ENCODE results near the gene SIAH1. TPM values are rescaled to one million over a fixed set of nuclear protein-coding genes. Genes with fewer than 3 reads are reported as not detected.
"Not testable (repeated sequence)": the region's sequence is repeated elsewhere in the genome, so short reads cannot be mapped to it uniquely, and the experiment has no call there.

Gene SIAH1
- total RNA-seq, 4 donors from 2014 or later: 13.1 to 24.4 (median 16.5) TPM

- H3K27ac ChIP-seq: no peak overlapping the region
- H3K9me3 ChIP-seq: no peaks in the 10 kb centered on the region
- H3K27me3 ChIP-seq: no peaks in the 10 kb centered on the region
- no peaks in the 10 kb centered on the region for H3K4me1 ChIP-seq
- DNase-seq: no peak
- no peak for TF ChIP-seq POLR2A (IDR thresholded peaks at IDR 0.05)
- no peak for TF ChIP-seq CTCF (IDR thresholded peaks at IDR 0.05)
- 25 to 53% methylated on average over 1 of the region's 1 CpG for whole genome bisulfite sequencing, 2 donors
- no peaks in the 10 kb centered on the region for H3K36me3 ChIP-seq
- H3K4me3 ChIP-seq: no peak overlapping the region
- intact Hi-C loops (cut with DNase I): no loop called here
Observed at GRCh38 chr16:48420437-48420836, 35.2 kb upstream of the SIAH1 start.

GRCh38 chr16:48416617-48417016 is 31.4 kb upstream of the SIAH1 start:
- H3K36me3 ChIP-seq; H3K4me1 ChIP-seq; intact Hi-C loops (cut with DNase I); DNase-seq; H3K9me3 ChIP-seq; H3K4me3 ChIP-seq; H3K27ac ChIP-seq; H3K27me3 ChIP-seq: not testable (repeated sequence)
- 90% methylated on average over 4 of the region's 29 CpGs; no CpG with 5 or more reads in 1 of the 2 donors for WGBS, 2 donors

- Histone ChIP-seq H3K36me3 (no peaks in the 10 kb centered on the region), H3K4me3 (no peak overlapping the region), H3K4me1 (peaks cover 0 to 11% (median 3%) of the 10 kb centered on the region in 3 donors), H3K9me3 (no peaks in the 10 kb centered on the region), H3K27ac (no peak overlapping the region), H3K27me3 (no peaks in the 10 kb centered on the region)
- intact Hi-C loops (cut with DNase I): no loop called here
- TF ChIP-seq POLR2A (IDR thresholded peaks at IDR 0.05) (no peak), CTCF (IDR thresholded peaks at IDR 0.05) (no peak)
- 65 to 70% methylated on average over 2 of the region's 2 CpGs for WGBS, 2 donors
- no peak for DNase-seq
Observed at GRCh38 chr16:48413272-48413671, 28.1 kb upstream of the SIAH1 start.

GRCh38 chr16:48409839-48410632 is 24.8 kb upstream of the SIAH1 start:
- TF ChIP-seq POLR2A (IDR thresholded peaks at IDR 0.05): no peak
- TF ChIP-seq CTCF (IDR thresholded peaks at IDR 0.05): no peak
- no peaks in the 10 kb centered on the region for H3K27me3 ChIP-seq
- H3K9me3 ChIP-seq: no peaks in the 10 kb centered on the region
- DNase-seq: no peak
- intact Hi-C loops (cut with DNase I): no loop called here
- 38 to 67% methylated on average over 7 to 12 of the region's 12 CpGs for WGBS, 2 donors
- H3K36me3 ChIP-seq: no peaks in the 10 kb centered on the region
- H3K4me1 ChIP-seq: peaks cover 0 to 11% (median 3%) of the 10 kb centered on the region in 3 donors
- H3K27ac ChIP-seq: peak overlapping the region in 3 of 4 donors; percentile 7 to 63 (median 11)
- H3K4me3 ChIP-seq: no peak overlapping the region

- intact Hi-C loops (cut with DNase I): no loop called here
- H3K27me3 ChIP-seq: no peaks in the 10 kb centered on the region
- peaks cover 0 to 11% (median 3%) of the 10 kb centered on the region in 3 donors for H3K4me1 ChIP-seq
- DNase-seq: no peak
- H3K9me3 ChIP-seq: no peaks in the 10 kb centered on the region
- TF ChIP-seq CTCF (IDR thresholded peaks at IDR 0.05) (no peak), POLR2A (IDR thresholded peaks at IDR 0.05) (no peak)
- H3K4me3 ChIP-seq: no peak overlapping the region
- H3K36me3 ChIP-seq: no peaks in the 10 kb centered on the region
- WGBS, 2 donors: 87 to 98% methylated on average over 3 to 7 of the region's 7 CpGs
- no peak overlapping the region for H3K27ac ChIP-seq
Observed at GRCh38 chr16:48408688-48409087, 23.5 kb upstream of the SIAH1 start.
